GM18858 (cell line): ENCODE data around the gene PFDN1.

Source experiments
- ATAC-seq: cut with Tn5 transposase; IDR thresholded peaks from one replicate; pipeline ENCODE4 v1.9.1; 2021; ENCODE audit not compliant: unreplicated experiment

PFDN1 gene

GRCh38 chr5:140262221-140262620 lies 40.7 kb downstream of the PFDN1 start:
- no peak for ATAC-seq

- no peak for ATAC-seq
These were observed 41.3 kb downstream of the PFDN1 start for GRCh38 chr5:140261403-140262171.

- no peak for ATAC-seq
These were observed 42.7 kb downstream of the PFDN1 start for GRCh38 chr5:140260089-140260656.

DNA sequence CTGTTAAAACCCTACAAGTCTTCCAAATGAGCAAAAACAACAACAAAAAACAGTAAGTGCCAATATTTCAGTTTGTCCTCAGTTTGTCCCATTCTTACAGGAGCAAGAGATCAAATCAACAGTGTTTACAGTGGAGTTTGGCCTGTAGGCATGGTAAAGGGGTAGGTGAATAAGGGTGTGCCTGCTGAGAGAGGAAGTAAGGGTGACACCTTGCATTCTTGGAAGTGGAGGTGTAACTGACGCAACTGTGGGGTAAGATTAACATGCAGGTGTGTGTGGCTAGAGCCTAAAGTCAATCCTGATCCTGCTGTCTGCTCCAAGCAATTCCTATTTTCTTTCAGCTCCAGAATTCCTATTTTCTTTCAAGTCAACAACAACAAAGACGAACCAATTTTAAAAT lies 43.4 kb downstream of the PFDN1 start:
- ATAC-seq: no peak

- no peak for ATAC-seq
These were observed 44.0 kb downstream of the PFDN1 start for GRCh38 chr5:140258873-140259272.

- no peak for ATAC-seq
These were observed 44.9 kb downstream of the PFDN1 start for GRCh38 chr5:140258016-140258415.

DNA sequence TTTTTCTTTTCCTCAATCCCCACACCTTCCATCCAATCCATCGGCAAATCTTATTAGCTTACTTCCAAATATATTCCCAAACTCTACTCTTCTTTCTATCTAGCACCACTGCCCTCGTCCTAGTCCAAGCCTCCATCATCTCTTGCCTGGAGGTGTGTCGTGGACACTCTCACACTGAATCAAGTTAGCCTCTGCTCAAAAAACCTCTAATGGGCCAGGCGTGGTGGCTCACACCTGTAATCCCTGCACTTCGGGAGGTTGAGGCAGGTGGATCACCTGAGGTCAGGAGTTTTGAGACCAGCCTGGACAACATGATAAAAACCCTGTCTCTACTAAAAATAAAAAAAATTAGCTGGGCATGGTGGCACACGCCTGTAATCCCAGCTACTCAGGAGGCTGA lies 46.2 kb downstream of the PFDN1 start:
- no peak for ATAC-seq

DNA sequence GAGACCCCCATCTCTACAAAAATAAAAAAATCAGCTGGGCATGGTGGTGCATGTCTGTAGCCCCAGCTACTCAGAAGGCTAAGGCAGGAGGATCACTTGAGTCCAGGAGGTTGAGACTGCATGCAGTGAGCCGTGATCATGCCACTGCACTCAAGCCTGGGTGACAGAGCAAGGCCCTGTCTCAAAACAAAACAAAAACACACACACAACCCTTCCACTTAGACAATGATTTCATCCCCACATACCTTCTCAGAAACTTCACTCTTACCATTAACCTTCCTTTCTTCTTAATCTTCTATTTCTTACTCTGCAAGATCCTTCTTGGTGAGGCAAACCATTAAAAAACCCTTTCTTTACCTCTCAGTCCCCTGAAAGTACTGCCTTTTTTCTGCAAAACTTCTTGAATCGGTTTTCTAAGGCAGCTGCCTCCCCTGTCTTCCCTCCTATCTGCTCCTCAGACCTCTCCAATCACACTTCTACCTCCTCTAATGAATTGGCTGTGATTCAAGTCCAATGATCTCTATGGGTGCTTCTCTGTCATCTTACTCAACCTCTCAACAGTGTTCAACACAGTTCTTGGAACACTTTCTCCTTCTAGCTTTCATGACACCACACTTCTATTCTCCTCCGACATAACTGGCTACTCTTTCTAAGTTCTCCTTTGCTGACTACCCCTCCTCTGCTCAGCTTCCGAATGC lies 47.3 kb downstream of the PFDN1 start:
- ATAC-seq: no peak

DNA sequence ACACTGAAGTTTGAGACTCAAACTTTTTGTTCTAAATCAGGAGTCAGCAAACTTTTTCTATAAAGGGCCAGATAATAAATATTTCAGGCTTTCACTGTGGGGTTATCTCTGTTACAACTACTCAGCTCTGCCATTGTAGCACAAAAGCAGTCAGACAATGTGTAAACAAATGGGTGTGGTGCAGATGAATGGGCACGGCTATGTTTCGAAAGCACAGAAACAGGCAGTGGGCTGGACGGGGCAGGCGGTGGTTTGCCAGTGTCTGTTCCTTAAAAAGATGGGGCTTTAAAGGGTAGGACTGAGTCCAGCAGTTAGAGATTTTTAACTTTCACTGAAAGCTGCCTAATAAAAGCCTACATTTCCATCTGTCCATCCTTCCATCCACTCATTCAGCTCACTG lies 48.9 kb downstream of the PFDN1 start:
- ATAC-seq: no peak

DNA sequence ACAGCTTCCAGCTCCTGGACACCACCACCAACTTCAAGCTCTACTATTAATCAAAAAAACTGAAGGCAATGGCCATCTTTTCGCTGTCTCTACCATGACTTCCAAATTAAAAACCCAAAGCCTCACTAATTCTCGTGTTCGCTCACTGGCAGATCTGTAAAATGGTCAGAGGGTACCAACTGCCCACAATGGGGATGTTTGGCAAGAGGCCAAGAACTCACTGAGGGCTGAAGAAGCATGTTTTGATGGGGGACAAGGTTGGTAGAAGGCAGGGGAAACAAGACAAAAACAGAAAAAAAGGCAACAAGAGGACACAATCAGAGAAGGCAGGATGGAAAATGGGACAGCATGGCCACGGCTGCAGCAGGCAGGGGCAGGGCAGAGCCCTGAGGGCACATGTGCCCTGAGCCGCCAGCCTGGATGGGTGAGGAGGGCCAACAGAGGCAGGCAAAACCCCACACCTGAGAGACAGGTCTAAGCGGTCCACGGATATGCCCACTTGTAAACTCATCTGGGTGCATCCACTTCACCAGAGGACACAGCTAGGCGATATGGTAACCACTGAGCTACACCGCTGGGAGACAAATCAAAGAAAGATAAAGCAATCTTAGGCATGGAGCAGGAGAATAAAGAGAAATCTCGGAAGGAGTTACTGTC lies 50.3 kb downstream of the PFDN1 start:
- no peak for ATAC-seq

- ATAC-seq: peak; percentile 66
These were observed 51.4 kb downstream of the PFDN1 start for GRCh38 chr5:140251527-140251973.

DNA sequence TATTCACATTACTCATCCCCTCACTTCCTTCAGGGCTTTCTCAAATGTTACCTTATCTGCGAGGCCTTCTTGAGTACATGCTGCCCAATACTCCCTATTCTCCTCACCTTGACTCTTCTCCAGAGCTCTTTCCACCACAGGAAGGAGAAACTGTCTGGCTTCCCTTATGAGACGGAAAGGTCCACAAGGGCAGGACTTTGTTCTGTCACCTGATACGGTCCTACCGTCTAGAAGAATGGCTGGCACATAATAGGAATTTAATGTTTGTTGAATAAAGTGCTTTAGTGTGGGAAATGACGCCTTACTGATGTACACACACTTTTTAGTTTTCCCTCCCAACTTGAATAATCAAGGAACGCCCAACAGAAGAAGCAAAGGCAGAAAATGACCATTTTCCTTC lies 52.5 kb downstream of the PFDN1 start:
- ATAC-seq: no peak

- no peak for ATAC-seq
These were observed 53.4 kb downstream of the PFDN1 start for GRCh38 chr5:140249536-140249935.

GRCh38 chr5:140248414-140248813 lies 54.5 kb downstream of the PFDN1 start:
- ATAC-seq: no peak

DNA sequence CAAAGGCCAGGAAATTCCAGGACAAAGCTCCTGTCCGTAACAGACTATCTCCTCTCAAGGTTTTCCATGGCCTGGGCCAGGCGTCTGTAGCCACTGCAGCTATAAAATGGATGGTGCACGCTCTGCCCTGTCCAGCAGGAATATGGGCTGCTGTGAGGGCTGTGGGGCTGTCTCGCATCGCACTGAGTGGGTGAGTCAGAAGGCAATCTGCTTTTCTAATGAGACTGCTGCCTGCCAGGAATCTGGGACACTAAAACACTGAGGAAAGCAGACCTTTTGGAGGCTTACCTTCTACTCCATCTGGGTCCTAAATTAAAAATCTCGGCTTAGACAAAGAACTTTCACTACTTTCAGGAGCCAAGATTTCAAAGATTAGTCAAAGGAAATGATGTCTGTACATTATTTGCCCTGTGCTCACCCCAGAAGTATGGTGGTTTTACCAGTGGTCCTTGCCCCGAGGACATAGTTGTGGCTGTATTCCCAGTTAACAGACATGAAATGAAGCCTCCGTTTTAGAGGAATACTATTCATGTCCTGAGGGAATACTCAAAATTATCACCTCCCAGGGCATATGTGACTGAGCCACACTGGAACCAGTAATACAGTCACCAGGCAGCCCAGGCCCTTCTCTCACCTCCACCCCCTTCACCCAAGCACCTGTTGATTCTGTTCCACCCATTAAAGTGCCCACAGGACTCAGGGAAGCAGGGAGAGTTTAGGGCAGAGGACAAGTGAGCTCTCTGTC lies 56.4 kb downstream of the PFDN1 start:
- ATAC-seq: no peak

GRCh38 chr5:140245926-140246325 lies 57.0 kb downstream of the PFDN1 start:
- no peak for ATAC-seq

DNA sequence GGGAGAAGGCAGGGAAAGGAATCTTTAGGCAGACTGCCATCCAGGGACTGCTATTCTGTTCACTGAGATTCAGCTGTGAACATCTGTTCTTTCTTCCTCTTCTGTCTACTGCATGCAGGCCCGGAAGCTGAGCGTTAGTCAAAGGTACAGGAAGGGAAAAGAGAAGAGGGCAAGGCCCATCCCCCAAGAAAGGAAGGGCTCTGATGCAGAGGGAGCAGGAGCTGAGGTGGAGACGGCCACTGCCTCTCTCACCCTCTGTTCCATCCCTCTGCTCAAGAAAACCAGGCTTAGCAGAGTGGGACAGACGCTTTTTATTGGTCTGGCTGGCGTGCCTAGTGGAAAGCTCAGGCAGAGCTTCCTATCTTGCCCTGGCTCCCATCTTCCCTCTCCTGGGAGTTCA lies 57.6 kb downstream of the PFDN1 start:
- ATAC-seq: no peak

GRCh38 chr5:140244525-140245025 lies 58.3 kb downstream of the PFDN1 start:
- no peak for ATAC-seq

DNA sequence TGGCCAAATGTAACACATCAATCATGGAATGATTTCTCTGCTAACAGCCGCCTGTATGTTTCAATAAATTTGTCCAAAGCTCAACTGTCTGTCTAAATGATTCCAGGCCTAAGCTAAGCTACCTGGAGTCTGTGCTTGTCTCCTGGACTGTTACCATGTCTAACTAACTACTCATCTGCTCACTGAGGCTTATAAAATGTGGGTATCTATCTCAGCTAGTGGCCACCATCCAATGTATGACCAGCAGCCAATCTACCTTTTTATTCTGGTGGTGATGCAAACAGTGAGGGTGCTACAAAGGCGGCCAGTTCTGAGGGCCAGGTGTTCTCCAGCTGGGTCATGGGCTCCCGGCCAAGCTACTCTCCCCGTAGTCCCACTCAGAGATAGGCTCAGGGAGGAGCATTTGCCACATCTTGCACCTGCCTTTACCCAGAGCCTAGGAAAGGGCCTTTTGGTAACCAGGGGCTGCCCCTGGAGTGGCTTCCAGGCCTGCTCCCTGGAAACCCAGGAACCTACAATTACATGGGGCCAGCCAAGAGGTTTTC lies 59.1 kb downstream of the PFDN1 start:
- no peak for ATAC-seq

GRCh38 chr5:140242890-140243585 lies 59.9 kb downstream of the PFDN1 start:
- ATAC-seq: no peak
